Activated CD4-positive, alpha-beta memory T cell treated with anti-CD3 and anti-CD28 coated beads for 36 hours (primary cell): ENCODE data around the gene ERAP2. TPM values are rescaled to one million over a fixed set of nuclear protein-coding genes. Genes with fewer than 3 reads are reported as not detected.
"Not testable (repeated sequence)": the region's sequence is repeated elsewhere in the genome, so short reads cannot be mapped to it uniquely, and the experiment has no call there.

ENCODE experiments used
- CTCF ChIA-PET: fragments of 350-600 bp; sonication (Branson Sonifier 250); formaldehyde crosslinking; loops from one replicate; lab custom pipeline; 2021; ENCODE audit warnings: antibody characterized with exemption, inconsistent platforms; lab: Charles Lee
- POLR2A ChIA-PET: fragments of 350-600 bp; sonication (Branson Sonifier 250); formaldehyde crosslinking; loops from one replicate; lab custom pipeline; 2021; ENCODE audit warnings: antibody characterized with exemption; lab: Charles Lee
- DNase-seq: peaks from one replicate; pipeline ENCODE4 v3.0.0-alpha.2; 2020
- H3K27ac Mint-ChIP-seq: one replicate; pipeline ENCODE4 v1.8.0; 2021; ENCODE audit warnings: mixed read lengths
- H3K27me3 Mint-ChIP-seq: one replicate; pipeline ENCODE4 v1.8.0; 2021; ENCODE audit warnings: mixed read lengths
- H3K36me3 Mint-ChIP-seq: one replicate; pipeline ENCODE4 v1.8.0; 2021; ENCODE audit warnings: mixed read lengths
- H3K4me1 Mint-ChIP-seq: one replicate; pipeline ENCODE4 v1.8.0; 2021; ENCODE audit warnings: low read depth, mixed read lengths
- H3K4me3 Mint-ChIP-seq: one replicate; pipeline ENCODE4 v1.8.0; 2021; ENCODE audit warnings: mild to moderate bottlenecking, mixed read lengths
- H3K9me3 Mint-ChIP-seq: one replicate; pipeline ENCODE4 v1.8.0; 2021; ENCODE audit warnings: mixed read lengths
- intact Hi-C: fragments of 100-400 bp; cut with micrococcal nuclease; formaldehyde crosslinking; loops from one replicate; pipeline ENCODE4 v1.15.1; 2023
- total RNA-seq, 2 experiments: library from RNA; stranded (reverse); gene quantifications; one replicate each; pipeline ENCODE4 v1.2.3, GENCODE V29; 2021

ERAP2 gene, protein sequence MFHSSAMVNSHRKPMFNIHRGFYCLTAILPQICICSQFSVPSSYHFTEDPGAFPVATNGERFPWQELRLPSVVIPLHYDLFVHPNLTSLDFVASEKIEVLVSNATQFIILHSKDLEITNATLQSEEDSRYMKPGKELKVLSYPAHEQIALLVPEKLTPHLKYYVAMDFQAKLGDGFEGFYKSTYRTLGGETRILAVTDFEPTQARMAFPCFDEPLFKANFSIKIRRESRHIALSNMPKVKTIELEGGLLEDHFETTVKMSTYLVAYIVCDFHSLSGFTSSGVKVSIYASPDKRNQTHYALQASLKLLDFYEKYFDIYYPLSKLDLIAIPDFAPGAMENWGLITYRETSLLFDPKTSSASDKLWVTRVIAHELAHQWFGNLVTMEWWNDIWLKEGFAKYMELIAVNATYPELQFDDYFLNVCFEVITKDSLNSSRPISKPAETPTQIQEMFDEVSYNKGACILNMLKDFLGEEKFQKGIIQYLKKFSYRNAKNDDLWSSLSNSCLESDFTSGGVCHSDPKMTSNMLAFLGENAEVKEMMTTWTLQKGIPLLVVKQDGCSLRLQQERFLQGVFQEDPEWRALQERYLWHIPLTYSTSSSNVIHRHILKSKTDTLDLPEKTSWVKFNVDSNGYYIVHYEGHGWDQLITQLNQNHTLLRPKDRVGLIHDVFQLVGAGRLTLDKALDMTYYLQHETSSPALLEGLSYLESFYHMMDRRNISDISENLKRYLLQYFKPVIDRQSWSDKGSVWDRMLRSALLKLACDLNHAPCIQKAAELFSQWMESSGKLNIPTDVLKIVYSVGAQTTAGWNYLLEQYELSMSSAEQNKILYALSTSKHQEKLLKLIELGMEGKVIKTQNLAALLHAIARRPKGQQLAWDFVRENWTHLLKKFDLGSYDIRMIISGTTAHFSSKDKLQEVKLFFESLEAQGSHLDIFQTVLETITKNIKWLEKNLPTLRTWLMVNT
- total RNA-seq, result 10 to 100 TPM; 44.8 to 48.9 TPM

DNA sequence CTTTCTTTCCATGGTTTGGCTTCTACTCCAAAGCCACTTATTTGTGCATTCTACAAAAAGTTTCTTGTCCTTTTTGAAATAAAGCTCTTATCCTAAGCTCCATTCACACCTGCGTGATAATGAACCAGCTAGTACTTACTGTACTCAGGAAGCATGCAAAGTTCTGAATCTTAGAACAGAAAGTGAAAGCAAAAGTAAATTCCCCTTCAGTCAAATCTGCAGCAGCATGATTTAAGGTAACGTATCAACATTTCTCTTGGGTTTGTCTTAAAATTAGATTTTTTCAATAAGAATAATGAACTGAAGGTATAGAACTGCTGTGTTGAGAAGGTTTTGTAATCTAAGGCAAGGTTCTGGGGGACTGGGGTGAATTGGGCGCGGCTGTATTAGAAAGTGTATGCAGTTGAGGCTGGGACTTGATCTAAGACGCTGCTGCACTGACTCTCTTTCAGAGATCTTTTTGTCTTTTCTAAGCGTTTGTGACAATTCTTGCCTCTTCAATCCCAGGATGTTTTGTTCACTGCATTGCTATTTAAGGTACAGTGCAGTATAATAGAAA lies at the start of gene ERAP2:
TSS of gene ERAP2 (plus strand) at position 209 of the 559 bp plus-strand sequence. CDS start 3,186 bp downstream, outside the sequence.
- ChIA-PET CTCF (interaction anchor here (0.7 to 1.8 kb wide), 10 partner anchors 9 to 285 kb away, joined by 3 to 7 read pairs (median 4); partner anchors contain the start of gene LNPEP), POLR2A (interaction anchor here (1.3 to 5.0 kb wide), 9 partner anchors 9 to 307 kb away, joined by 3 to 32 read pairs (median 6); partner anchors contain the start of genes ERAP1, LNPEP and RIOK2)
- peak; percentile 30 for DNase-seq
- Mint-ChIP-seq H3K27me3 (no peaks in the 10 kb centered on the region), H3K4me1 (peaks cover 63% of the 10 kb centered on the region), H3K4me3 (peak within 1 kb of the TSS; percentile 96), H3K27ac (peak within 1 kb of the TSS; percentile 97), H3K9me3 (no peaks in the 10 kb centered on the region), H3K36me3 (peaks cover 15% of the 10 kb centered on the region)
- intact Hi-C loops, result loop anchor here (1.0 to 10.0 kb wide), 8 partner anchors 9 to 912 kb away; partner anchors contain the start of genes CAST and ELL2

DNA sequence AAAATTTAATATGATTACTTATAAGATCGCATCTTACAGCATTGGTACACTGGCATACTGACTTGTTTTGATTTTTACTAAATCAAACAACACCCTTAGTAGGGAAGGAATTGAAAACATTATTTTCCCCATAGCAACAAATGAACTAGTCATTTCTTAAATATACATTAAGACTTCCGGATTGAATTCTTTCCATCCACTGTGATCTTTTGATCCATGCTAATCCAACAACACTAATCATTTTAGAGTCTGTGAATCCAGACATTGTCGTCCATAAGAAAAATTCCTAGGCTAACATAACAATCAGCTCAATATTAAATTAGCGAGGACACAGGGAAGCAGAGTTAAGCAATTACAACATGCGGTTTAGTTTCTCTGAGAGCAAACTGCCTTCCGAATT lies 47.0 kb upstream of the ERAP2 start:
- no peaks in the 10 kb centered on the region for H3K36me3 Mint-ChIP-seq
- intact Hi-C loops, result no loop called here
- ChIA-PET POLR2A (no interaction called here), CTCF (no interaction called here)
- H3K9me3 Mint-ChIP-seq, result no peaks in the 10 kb centered on the region
- peaks cover 2% of the 10 kb centered on the region for H3K4me1 Mint-ChIP-seq
- H3K4me3 Mint-ChIP-seq, result no peak overlapping the region
- no peak for DNase-seq
- no peaks in the 10 kb centered on the region for H3K27me3 Mint-ChIP-seq
- H3K27ac Mint-ChIP-seq, result no peak overlapping the region

DNA sequence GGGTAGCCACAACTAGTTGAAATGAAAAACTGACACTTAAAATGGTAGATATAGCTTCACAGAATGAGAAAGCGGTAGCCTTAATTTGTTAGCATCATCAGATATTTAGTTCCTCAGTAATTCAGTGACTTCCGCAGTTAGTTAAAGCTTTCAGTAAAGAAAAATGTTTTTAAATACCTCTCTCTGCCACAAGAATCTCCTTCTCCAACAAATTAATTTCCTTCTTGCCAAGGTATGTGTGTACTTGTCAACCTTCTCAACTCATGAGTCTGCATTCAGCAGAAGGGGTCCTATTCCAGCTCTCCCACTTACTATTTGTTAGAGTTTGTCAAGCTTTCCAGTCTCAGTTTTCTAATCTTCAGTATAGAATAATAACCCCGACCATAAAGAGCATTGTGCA lies 42.3 kb upstream of the ERAP2 start:
- no peak for DNase-seq
- H3K4me1 Mint-ChIP-seq, result no peaks in the 10 kb centered on the region
- H3K36me3 Mint-ChIP-seq, result no peaks in the 10 kb centered on the region
- H3K4me3 Mint-ChIP-seq, result no peak overlapping the region
- H3K27me3 Mint-ChIP-seq, result no peaks in the 10 kb centered on the region
- no peak overlapping the region for H3K27ac Mint-ChIP-seq
- intact Hi-C loops, result no loop called here
- ChIA-PET CTCF (no interaction called here), POLR2A (no interaction called here)
- no peaks in the 10 kb centered on the region for H3K9me3 Mint-ChIP-seq

DNA sequence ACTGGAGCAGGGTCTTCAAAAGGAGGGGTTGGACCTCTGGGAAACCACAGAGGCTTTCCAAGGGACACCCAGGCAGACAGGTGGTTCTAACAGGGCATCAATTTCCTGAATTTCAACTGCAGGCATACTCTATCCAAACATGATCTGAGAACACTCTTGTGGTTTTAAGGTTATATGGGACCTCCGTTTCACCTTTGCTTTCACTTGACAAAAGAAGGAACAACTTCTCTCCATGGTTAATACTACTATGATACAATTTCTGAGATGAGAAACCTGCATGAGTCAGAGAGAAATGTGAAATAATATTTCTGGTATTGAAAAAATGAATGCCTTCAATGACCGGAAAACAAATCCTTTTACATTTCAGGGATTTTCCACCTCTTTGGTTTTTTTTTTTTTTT lies 40.5 kb upstream of the ERAP2 start:
- Mint-ChIP-seq H3K27ac (no peak overlapping the region), H3K9me3 (no peaks in the 10 kb centered on the region), H3K4me3 (no peak overlapping the region), H3K36me3 (no peaks in the 10 kb centered on the region), H3K27me3 (no peaks in the 10 kb centered on the region), H3K4me1 (no peaks in the 10 kb centered on the region)
- ChIA-PET CTCF (no interaction called here), POLR2A (interaction anchor here (0.6 kb wide), 1 partner anchor 296 kb away, joined by 3 read pairs; no protein-coding TSS in a partner anchor)
- intact Hi-C loops, result no loop called here
- no peak for DNase-seq

DNA sequence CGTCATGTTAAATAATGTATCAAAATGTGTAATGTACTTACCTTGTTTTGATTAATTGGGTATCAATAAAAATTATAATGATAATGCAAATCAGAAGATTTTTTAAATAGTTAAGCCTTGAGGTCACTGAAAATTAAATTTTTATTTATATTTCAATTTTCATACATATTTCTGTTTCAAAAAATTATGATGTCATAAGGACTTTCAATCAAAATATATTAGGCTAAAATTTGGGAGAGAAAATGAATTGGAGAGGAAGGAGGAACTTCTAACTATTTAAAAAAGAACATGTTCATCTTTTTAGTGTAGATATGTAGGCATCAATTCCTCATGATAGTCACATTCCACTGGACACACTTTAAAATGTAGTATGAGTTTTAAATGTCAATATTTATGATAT lies 39.5 kb upstream of the ERAP2 start:
- Mint-ChIP-seq H3K4me3 (no peak overlapping the region), H3K36me3 (no peaks in the 10 kb centered on the region), H3K27ac (no peak overlapping the region), H3K9me3 (no peaks in the 10 kb centered on the region), H3K27me3 (no peaks in the 10 kb centered on the region), H3K4me1 (no peaks in the 10 kb centered on the region)
- ChIA-PET CTCF (no interaction called here), POLR2A (no interaction called here)
- DNase-seq, result no peak
- intact Hi-C loops, result no loop called here

DNA sequence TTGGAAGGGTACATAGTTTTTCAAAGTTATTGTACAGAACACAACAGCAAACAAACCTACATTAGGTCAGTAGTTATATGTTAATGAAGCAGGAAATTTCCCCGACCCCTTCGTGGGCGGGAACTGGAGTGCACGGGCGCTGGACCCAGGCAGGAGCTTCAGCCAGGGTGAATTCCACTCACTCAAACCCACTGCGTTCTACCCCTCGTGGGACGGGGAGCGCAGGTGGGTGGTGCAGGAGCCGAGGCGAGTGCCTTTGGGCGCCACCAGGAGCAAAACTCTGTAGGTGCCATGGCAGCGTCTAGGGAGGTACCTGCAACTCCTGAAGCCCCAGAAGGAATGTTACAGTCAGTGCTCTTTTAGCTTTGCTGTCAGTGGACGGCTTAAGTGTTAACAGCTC lies 39.0 kb upstream of the ERAP2 start:
- intact Hi-C loops, result no loop called here
- Mint-ChIP-seq H3K36me3 (no peaks in the 10 kb centered on the region), H3K9me3 (no peaks in the 10 kb centered on the region), H3K27ac (no peak overlapping the region), H3K27me3 (peaks cover 2% of the 10 kb centered on the region), H3K4me3 (no peak overlapping the region), H3K4me1 (no peaks in the 10 kb centered on the region)
- DNase-seq, result no peak
- ChIA-PET CTCF (no interaction called here), POLR2A (no interaction called here)

DNA sequence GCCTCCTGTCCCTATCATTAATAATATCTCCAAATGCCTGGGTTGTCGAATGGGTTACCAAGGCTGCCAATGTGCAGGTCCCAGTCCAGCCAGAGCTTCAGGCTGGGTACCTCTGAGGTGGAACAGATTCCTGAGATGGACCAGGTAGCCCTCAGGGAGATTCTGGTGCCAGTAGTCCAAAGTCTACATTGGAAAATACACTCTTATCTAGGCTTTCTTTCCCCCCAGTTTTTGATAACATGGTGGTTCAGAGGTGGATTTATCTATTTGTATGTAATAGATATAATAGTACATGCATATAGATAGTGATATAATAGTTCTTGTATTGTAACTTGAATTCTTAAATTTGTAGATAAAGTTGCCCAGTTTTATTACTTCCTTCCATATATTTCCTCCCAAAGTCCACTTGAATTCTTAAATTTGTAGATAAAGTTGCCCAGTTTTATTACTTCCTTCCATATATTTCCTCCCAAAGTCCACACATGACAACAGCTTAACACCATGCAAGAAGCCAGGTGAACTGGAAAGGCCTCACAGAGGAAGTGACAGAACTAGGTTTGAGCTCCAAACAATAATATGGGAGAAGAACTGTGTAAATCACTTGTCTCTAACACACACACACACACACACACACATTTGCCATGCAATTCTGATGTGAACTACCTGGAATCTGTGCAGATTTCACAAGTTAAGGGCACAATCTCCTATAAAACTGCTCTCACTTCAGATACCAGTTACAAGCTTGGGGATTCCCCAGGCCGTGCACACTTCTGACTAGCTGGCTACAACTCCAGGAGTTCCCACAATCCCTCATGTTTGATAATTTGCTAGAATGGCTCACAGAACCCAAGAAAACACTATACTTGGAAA lies 37.9 kb upstream of the ERAP2 start:
- Mint-ChIP-seq H3K9me3 (no peaks in the 10 kb centered on the region), H3K4me1 (peaks cover 3% of the 10 kb centered on the region), H3K27ac (no peak overlapping the region), H3K27me3 (peaks cover 2% of the 10 kb centered on the region), H3K4me3 (no peak overlapping the region), H3K36me3 (no peaks in the 10 kb centered on the region)
- POLR2A ChIA-PET, result no interaction called here
- intact Hi-C loops, result no loop called here
- CTCF ChIA-PET, result interaction anchor here (1.2 kb wide), 1 partner anchor 12 kb away, joined by 4 read pairs; no protein-coding TSS in a partner anchor
- DNase-seq, result no peak

DNA sequence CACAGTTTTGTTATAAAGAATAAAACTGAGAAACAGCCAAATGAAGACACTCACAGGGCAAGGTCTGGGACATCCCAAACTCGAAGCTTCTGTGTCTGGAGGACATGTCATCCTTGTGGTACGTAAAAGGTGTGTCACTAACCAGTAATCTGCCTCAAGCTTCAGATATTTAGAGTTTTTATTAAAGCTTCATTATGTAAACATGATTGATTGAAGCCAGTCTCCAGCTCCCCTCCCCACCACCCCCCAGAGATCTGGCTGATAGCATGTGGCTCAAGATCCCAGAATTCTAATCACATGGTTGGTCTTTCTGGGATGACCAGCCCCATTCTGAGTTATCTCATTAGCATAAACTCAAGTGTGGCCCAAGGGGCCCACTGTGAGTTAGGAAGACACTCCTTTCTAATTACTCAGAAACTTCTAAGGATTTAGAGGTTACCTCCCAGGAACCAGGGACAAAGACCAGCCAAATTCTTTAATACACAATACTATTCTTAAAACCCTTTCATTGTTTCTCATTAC lies 37.2 kb upstream of the ERAP2 start:
- H3K27me3 Mint-ChIP-seq, result peaks cover 2% of the 10 kb centered on the region
- CTCF ChIA-PET, result interaction anchor here (1.2 kb wide), 1 partner anchor 13 kb away, joined by 4 read pairs; no protein-coding TSS in a partner anchor

DNA sequence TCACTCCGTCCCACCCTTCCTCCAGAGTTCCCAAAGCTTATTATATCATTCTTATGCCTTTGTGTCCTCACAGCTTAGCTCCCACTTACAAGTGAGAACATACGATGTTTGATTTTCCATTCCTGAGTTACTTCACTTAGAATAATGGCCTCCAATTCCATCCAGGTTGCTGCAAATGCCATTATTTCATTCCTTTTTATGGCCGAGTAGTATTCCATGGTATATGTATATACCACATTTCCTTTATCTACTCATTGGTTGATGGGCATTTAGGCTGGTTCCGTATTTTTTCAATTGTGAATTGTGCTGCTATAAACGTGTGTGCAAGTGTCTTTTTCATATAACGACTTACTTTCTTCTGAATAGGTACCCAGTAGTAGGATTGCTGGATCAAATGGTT lies 34.4 kb upstream of the ERAP2 start:
- H3K9me3 Mint-ChIP-seq, H3K27me3 Mint-ChIP-seq, intact Hi-C loops, H3K36me3 Mint-ChIP-seq, CTCF ChIA-PET, H3K4me1 Mint-ChIP-seq, H3K4me3 Mint-ChIP-seq, H3K27ac Mint-ChIP-seq, POLR2A ChIA-PET, DNase-seq: not testable (repeated sequence)

More for the DNA sequence above, 37.2 kb upstream of the ERAP2 start:
- H3K36me3 Mint-ChIP-seq, result no peaks in the 10 kb centered on the region
- H3K9me3 Mint-ChIP-seq, result no peaks in the 10 kb centered on the region
- H3K4me3 Mint-ChIP-seq, result no peak overlapping the region
- no peak for DNase-seq
- intact Hi-C loops, result no loop called here
- POLR2A ChIA-PET, result no interaction called here
- H3K4me1 Mint-ChIP-seq, result peaks cover 5% of the 10 kb centered on the region
- no peak overlapping the region for H3K27ac Mint-ChIP-seq

DNA sequence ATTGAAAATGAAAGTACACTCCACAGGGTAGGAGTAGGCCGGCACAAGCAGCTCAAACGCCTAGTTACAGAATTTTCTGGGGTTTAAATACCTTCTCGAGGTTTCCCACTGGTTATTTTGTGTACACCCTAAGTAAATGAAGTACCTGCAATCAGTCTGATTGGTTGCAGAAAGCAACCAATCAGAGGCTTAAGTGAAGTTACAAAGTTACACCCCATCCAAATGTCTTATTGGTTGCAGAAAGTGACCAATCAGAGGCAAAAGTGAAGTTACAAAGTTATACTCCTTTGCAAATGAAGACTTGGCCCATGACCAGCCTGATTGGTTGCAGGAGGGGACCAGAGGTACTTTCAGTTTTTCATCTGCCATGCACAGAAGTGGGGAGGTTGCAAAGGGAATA lies 33.2 kb upstream of the ERAP2 start:
- Mint-ChIP-seq H3K27ac (no peak overlapping the region), H3K4me3 (no peak overlapping the region), H3K36me3 (no peaks in the 10 kb centered on the region), H3K27me3 (peaks cover 2% of the 10 kb centered on the region), H3K9me3 (no peaks in the 10 kb centered on the region), H3K4me1 (peaks cover 5% of the 10 kb centered on the region)
- POLR2A ChIA-PET, result no interaction called here
- CTCF ChIA-PET, result no interaction called here
- no peak for DNase-seq
- intact Hi-C loops, result no loop called here

DNA sequence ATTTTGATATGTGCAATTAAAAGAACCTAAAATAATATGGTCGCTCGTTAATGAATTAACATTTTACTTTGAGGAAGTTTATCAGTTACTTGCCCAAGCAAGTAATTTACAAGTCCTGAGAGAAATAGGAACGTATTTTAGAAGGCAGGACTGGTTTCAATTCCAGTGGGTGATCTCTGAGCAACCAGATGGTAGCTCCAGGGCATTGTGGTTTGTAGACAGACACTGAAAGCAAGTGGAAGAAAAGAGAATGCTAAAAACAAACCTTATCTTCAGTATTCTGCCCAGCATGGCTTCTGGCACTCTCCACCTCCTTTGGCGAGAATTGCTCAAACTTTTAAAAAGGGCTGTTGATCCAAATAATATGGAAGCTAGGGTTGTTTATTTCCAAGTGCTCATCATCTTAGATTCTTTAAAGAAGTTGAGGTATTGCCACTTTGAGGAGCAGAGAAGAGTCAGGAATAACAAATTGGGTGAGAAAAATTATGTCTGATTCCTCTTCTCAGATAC lies 31.8 kb upstream of the ERAP2 start:
- Mint-ChIP-seq H3K9me3 (peaks cover 4% of the 10 kb centered on the region), H3K4me1 (peaks cover 5% of the 10 kb centered on the region), H3K4me3 (no peak overlapping the region), H3K36me3 (no peaks in the 10 kb centered on the region), H3K27ac (no peak overlapping the region), H3K27me3 (peaks cover 2% of the 10 kb centered on the region)
- intact Hi-C loops, result no loop called here
- CTCF ChIA-PET, result interaction anchor here (0.8 kb wide), 1 partner anchor 24 kb away, joined by 5 read pairs; no protein-coding TSS in a partner anchor
- no peak for DNase-seq
- POLR2A ChIA-PET, result no interaction called here
